NCI-H2081 treated with DMSO at 0.1 percent for 48 hours (cell line): Measurements from ENCODE around the gene ADD2.
"Not testable (repeated sequence)": the region's sequence is repeated elsewhere in the genome, so short reads cannot be mapped to it uniquely, and the experiment has no call there.

ENCODE experiments used
- DNase-seq: peaks from one replicate; lab custom pipeline; 2025; lab: John Stamatoyannopoulos, UW

The ADD2 gene

GRCh38 chr2:70670626-70671025 lies 97.4 kb downstream of the ADD2 start:
- no peak for DNase-seq

GRCh38 chr2:70670202-70670601 lies 97.8 kb downstream of the ADD2 start:
- no peak for DNase-seq

- no peak for DNase-seq
Measured at GRCh38 chr2:70668911-70669310, 99.1 kb downstream of the ADD2 start.

GRCh38 chr2:70668432-70668831 lies 99.6 kb downstream of the ADD2 start:
- DNase-seq, result no peak

- DNase-seq, result no peak
Measured at GRCh38 chr2:70664525-70664924, 103.5 kb downstream of the ADD2 start.

GRCh38 chr2:70663411-70663810 lies 104.6 kb downstream of the ADD2 start:
- no peak for DNase-seq

GRCh38 chr2:70659551-70659950 lies 108.4 kb downstream of the ADD2 start:
- DNase-seq, result no peak

GRCh38 chr2:70658476-70658875 lies 109.5 kb downstream of the ADD2 start:
- DNase-seq, result no peak

GRCh38 chr2:70657246-70657645 lies 110.8 kb downstream of the ADD2 start:
- DNase-seq, result no peak

GRCh38 chr2:70656421-70657010 lies 111.5 kb downstream of the ADD2 start:
- no peak for DNase-seq

- no peak for DNase-seq
Measured at GRCh38 chr2:70655786-70656185, 112.2 kb downstream of the ADD2 start.

- DNase-seq, result not testable (repeated sequence)
Measured at GRCh38 chr2:70655211-70655610, 112.8 kb downstream of the ADD2 start.

- DNase-seq, result no peak
Measured at GRCh38 chr2:70651727-70652126, 116.3 kb downstream of the ADD2 start.

GRCh38 chr2:70651014-70651413 lies 117.0 kb downstream of the ADD2 start:
- no peak for DNase-seq

- DNase-seq, result no peak
Measured at GRCh38 chr2:70648961-70649360, 119.0 kb downstream of the ADD2 start.

- DNase-seq, result no peak
Measured at GRCh38 chr2:70647873-70648481, 120.0 kb downstream of the ADD2 start.

GRCh38 chr2:70646420-70646818 lies 121.6 kb downstream of the ADD2 start:
- DNase-seq, result no peak

- DNase-seq, result no peak
Measured at GRCh38 chr2:70645733-70646419, 122.1 kb downstream of the ADD2 start.

- no peak for DNase-seq
Measured at GRCh38 chr2:70643715-70644114, 124.3 kb downstream of the ADD2 start.

- no peak for DNase-seq
Measured at GRCh38 chr2:70641263-70641784, 126.7 kb downstream of the ADD2 start.

- DNase-seq, result no peak
Measured at GRCh38 chr2:70639841-70640436, 128.1 kb downstream of the ADD2 start.

- DNase-seq, result no peak
Measured at GRCh38 chr2:70638561-70638960, 129.4 kb downstream of the ADD2 start.

GRCh38 chr2:70633508-70633907 lies 134.5 kb downstream of the ADD2 start:
- DNase-seq, result no peak
